IPS-15b (cell line): ENCODE results near the gene NTNG1.
"Not testable (repeated sequence)": the region's sequence is repeated elsewhere in the genome, so short reads cannot be mapped to it uniquely, and the experiment has no call there.

Experiments
- H3K27me3 ChIP-seq: one replicate; pipeline ENCODE4 v1.6.1; 2013; ENCODE audit warnings: low read length; ENCODE audit not compliant: control insufficient read depth, insufficient read depth
- H3K36me3 ChIP-seq: one replicate; pipeline ENCODE4 v1.6.1; 2013; ENCODE audit warnings: low read length; ENCODE audit not compliant: control insufficient read depth, insufficient read depth
- H3K4me1 ChIP-seq: one replicate; pipeline ENCODE4 v1.6.1; 2013; ENCODE audit warnings: mild to moderate bottlenecking, low read length; ENCODE audit not compliant: control insufficient read depth, insufficient read depth
- H3K4me3 ChIP-seq: one replicate; pipeline ENCODE4 v1.5.1; 2013; ENCODE audit warnings: low read depth, low read length
- H3K9ac ChIP-seq: one replicate; pipeline ENCODE4 v1.6.1; 2013; ENCODE audit warnings: low read depth, mild to moderate bottlenecking, low read length
- H3K9me3 ChIP-seq: one replicate; pipeline ENCODE4 v1.6.1; 2013; ENCODE audit warnings: mild to moderate bottlenecking, low read length; ENCODE audit not compliant: control insufficient read depth, insufficient read depth

The NTNG1 gene

DNA sequence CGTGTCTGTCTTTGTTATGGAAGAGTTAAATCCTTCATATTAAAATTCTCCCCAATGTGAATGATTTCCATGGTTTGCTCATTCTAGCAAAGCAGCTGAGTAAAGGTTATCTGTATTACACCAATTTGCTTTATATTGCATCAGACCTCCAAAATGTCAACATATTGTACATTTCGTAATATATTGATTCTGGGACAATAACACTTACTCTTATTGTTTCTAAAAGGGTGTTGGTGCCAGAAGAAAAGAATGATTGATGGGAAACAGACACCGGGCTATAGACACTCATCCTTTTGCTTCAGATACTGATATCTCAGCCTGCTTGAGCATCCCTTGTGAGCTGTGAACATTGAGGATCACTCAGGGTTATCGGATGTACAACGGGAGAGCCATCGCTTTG is 7.0 kb downstream of the NTNG1 start:
- H3K36me3 ChIP-seq = no peaks in the 10 kb centered on the region
- H3K27me3 ChIP-seq = no peaks in the 10 kb centered on the region
- no peaks in the 10 kb centered on the region for H3K9me3 ChIP-seq
- H3K4me3 ChIP-seq = no peak overlapping the region
- peaks cover 4% of the 10 kb centered on the region for H3K4me1 ChIP-seq
- no peak overlapping the region for H3K9ac ChIP-seq

DNA sequence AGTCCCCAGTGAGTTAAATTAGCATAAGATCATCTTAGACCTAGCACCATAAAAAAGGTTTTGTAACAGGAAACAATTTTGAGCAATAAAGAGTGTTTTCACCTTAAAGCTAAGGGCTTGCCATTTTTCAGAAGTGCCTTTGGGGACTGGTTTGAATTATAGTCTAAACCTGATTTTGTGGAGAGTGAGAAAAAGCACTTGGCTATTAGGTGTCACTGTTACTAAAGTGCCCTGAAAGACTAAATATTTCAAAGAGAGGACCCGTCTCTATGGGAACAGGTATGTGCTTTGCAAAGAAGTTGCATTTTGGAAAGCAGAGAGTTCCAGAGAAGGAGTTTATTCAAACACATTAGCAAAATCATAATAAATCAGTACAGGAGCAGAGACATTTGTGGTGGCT is 9.1 kb downstream of the NTNG1 start:
- H3K4me3 ChIP-seq = no peak overlapping the region

DNA sequence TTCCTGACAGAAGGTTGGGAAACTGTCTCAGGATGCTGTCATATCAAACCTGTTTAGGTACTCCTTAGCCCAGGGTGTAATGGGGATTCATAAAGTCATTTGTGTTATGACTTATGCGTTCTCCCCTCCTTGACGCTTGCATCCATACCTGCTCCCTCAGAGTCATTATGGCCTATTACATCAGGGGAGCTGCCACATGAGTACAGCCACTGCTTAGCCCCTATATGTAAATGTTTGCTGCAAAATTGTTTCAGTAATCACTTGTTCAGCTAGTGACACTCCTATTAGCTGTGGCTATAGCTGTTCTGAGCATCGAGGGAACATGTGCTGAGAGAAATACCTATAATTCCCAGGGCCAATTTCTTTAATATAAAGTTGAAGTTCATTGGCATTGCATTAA is 10.5 kb downstream of the NTNG1 start:
- Histone ChIP-seq H3K4me3 (no peak overlapping the region), H3K9ac (no peak overlapping the region), H3K9me3 (no peaks in the 10 kb centered on the region), H3K27me3 (no peaks in the 10 kb centered on the region), H3K4me1 (no peaks in the 10 kb centered on the region), H3K36me3 (no peaks in the 10 kb centered on the region)

More for the DNA sequence above, 9.1 kb downstream of the NTNG1 start:
- no peaks in the 10 kb centered on the region for H3K9me3 ChIP-seq
- no peaks in the 10 kb centered on the region for H3K4me1 ChIP-seq
- H3K9ac ChIP-seq = no peak overlapping the region
- H3K36me3 ChIP-seq = no peaks in the 10 kb centered on the region
- H3K27me3 ChIP-seq = no peaks in the 10 kb centered on the region

DNA sequence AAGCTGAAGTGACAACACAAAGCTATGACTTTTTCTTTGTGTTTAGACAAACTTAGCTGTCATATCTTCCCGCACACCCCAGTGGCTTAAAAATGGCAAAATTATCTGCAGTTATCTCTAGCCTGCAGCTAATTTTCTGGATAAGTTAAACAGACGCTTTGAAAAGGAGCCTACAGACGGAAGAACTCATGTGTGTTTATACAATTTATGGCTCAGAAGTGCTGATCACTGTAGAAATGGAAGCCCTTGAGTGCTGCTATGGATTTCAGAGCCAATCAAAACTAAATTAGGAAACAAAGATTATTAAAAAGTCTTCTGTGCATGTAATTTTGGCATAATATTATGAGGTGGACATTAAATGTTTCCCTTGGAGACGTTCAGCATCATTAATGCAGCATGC is 11.6 kb downstream of the NTNG1 start:
- no peaks in the 10 kb centered on the region for H3K36me3 ChIP-seq
- H3K4me1 ChIP-seq = no peaks in the 10 kb centered on the region
- H3K27me3 ChIP-seq = no peaks in the 10 kb centered on the region
- H3K9me3 ChIP-seq = no peaks in the 10 kb centered on the region
- H3K9ac ChIP-seq = no peak overlapping the region
- H3K4me3 ChIP-seq = no peak overlapping the region

DNA sequence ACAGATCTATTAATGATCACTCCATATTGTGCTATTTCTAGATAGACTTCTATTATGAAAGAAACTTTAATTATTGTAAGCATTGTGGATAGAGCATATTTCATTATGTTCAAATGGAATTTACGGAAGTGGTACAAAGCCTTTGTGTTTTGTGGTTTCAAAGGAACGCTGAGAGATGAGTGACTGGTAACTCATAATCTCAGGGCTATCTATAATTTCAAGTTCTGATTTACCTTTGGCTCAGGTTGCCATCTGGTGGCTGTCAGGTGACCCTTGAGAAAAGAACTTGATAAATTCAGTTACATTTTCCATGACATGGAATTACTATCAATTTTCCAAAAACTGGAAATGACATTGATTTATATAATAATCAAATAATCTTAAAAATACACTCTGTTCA is 12.2 kb downstream of the NTNG1 start:
- H3K36me3 ChIP-seq = no peaks in the 10 kb centered on the region
- H3K4me1 ChIP-seq = no peaks in the 10 kb centered on the region
- no peaks in the 10 kb centered on the region for H3K9me3 ChIP-seq
- H3K27me3 ChIP-seq = no peaks in the 10 kb centered on the region
- no peak overlapping the region for H3K9ac ChIP-seq
- H3K4me3 ChIP-seq = no peak overlapping the region

DNA sequence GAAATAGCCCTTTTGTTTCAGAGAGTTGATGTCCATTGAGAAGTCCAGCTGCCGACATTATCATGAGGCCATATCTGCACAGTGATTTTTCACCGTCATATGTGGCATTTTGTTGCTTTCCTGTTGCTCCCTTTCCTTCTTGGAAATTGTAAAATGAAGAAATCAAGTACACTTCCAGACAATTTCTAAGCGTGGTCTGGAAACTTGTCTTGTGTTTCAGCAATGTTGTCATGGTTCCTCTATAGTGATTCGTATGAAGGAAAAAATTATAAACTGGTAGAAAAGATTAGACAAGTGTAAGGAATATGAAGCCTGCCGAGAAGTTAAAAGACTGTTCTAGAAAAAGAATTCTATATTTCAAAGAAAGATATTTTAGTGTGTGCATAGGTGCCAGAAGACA is 17.7 kb downstream of the NTNG1 start:
- Histone ChIP-seq H3K4me3 (no peak overlapping the region), H3K9ac (no peak overlapping the region), H3K4me1 (no peaks in the 10 kb centered on the region), H3K9me3 (no peaks in the 10 kb centered on the region), H3K27me3 (no peaks in the 10 kb centered on the region), H3K36me3 (no peaks in the 10 kb centered on the region)

DNA sequence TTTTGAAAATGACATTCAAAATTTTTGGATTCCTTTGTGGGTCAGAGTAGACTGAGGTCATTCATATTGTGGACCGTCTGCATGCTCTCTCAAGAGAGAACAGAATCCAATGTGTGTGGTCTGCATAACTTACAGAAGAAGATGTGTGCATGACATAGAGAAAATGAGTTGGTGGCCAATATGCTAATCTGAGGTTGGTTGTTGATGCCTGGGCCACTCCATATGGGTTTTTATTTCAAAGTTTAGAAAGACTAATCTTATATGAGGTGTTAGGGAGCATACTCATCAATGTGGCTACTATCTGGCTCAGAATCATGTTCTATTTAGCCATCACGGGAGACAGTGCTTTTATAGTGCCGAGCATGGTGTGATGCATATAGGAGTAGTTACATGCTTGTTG is 18.2 kb downstream of the NTNG1 start:
- no peak overlapping the region for H3K9ac ChIP-seq
- H3K4me1 ChIP-seq = no peaks in the 10 kb centered on the region
- no peaks in the 10 kb centered on the region for H3K36me3 ChIP-seq

DNA sequence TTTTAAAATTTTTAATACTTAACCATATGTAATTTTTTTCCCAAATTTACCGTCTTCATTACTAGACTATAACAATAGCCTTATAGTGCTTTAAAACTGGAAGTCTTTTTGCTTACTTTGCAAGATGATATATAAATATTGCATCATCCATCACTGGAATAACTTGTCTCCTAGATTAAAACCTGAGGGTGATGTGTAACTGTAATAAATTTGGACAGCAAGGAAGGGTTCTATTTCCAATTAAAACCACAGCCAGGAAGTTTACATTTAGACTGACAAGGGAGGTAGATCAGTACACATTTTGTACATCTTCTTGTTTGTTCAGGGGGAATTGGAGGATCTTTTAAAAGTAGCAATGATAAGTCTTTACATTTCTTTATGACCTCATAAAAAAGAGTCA is 21.9 kb downstream of the NTNG1 start:
- Histone ChIP-seq H3K9me3 (peaks cover 2% of the 10 kb centered on the region), H3K27me3 (no peaks in the 10 kb centered on the region), H3K9ac (no peak overlapping the region), H3K4me1 (no peaks in the 10 kb centered on the region), H3K4me3 (no peak overlapping the region), H3K36me3 (no peaks in the 10 kb centered on the region)

More for the DNA sequence above, 18.2 kb downstream of the NTNG1 start:
- Histone ChIP-seq H3K27me3 (no peaks in the 10 kb centered on the region), H3K4me3 (no peak overlapping the region), H3K9me3 (no peaks in the 10 kb centered on the region)

DNA sequence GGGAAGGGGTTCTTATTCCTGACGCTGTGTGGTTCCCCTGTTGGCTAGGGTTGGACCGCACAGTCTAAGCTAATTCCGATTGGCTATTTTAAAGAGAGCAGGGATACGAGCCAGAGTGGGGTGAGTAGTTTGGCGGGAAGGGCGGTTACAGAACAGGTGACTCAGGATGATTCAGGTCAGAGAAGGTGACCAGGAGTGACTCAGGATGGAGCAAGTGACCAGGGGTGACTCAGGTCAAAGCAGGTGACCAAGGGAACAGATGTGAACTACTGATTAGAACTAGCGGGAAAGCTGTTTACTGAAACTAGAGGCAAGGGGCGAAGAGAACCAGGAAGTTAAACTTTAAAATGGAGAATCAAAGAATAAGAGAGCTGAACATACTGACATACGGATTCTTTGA is 24.1 kb downstream of the NTNG1 start:
- H3K4me3 ChIP-seq, H3K36me3 ChIP-seq, H3K27me3 ChIP-seq, H3K4me1 ChIP-seq, H3K9ac ChIP-seq, H3K9me3 ChIP-seq: not testable (repeated sequence)

DNA sequence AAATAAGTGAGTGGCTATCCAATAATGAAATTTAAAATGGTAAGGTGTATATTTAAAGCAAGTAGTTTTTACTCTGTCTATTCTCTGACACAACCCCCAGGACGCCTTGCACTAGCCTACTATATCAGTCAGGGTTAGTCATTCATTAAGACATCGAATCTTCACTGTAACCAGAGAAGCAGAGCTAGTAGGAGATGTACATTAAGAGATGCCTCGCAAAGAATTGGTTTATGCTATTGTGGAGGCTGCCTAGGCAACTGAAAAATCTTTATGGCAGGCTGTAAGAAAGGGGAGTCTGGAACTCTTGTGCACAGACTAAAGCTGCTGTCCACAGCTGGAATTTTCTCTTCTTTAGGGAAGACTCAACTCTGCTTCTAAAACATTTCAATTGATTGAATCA is 28.8 kb downstream of the NTNG1 start:
- Histone ChIP-seq H3K36me3 (no peaks in the 10 kb centered on the region), H3K9ac (no peak overlapping the region), H3K27me3 (no peaks in the 10 kb centered on the region), H3K4me3 (no peak overlapping the region), H3K4me1 (peaks cover 3% of the 10 kb centered on the region), H3K9me3 (peaks cover 2% of the 10 kb centered on the region)

DNA sequence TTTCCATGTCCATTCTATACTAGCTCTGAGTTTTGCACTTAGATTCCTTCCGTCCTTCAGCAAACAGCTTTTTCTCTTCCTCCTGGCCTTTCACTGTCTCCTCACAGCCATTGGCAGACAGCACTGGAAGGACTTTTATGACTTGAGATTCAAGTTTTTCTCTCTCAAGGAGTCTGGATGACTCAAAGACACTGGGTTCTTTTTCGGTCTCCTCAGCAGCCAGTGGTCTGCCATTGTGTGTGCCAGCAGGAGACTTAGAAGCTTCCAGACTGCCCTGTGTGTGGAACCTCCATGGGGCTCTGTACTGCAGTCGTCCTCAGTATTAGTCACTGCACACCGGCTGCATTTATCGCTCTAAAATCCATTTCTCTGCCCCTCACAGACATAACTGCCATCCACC is 30.5 kb downstream of the NTNG1 start:
- H3K36me3 ChIP-seq = no peaks in the 10 kb centered on the region
- H3K4me3 ChIP-seq = no peak overlapping the region
- H3K4me1 ChIP-seq = peaks cover 13% of the 10 kb centered on the region
- no peak overlapping the region for H3K9ac ChIP-seq
- H3K27me3 ChIP-seq = no peaks in the 10 kb centered on the region
- H3K9me3 ChIP-seq = no peaks in the 10 kb centered on the region

DNA sequence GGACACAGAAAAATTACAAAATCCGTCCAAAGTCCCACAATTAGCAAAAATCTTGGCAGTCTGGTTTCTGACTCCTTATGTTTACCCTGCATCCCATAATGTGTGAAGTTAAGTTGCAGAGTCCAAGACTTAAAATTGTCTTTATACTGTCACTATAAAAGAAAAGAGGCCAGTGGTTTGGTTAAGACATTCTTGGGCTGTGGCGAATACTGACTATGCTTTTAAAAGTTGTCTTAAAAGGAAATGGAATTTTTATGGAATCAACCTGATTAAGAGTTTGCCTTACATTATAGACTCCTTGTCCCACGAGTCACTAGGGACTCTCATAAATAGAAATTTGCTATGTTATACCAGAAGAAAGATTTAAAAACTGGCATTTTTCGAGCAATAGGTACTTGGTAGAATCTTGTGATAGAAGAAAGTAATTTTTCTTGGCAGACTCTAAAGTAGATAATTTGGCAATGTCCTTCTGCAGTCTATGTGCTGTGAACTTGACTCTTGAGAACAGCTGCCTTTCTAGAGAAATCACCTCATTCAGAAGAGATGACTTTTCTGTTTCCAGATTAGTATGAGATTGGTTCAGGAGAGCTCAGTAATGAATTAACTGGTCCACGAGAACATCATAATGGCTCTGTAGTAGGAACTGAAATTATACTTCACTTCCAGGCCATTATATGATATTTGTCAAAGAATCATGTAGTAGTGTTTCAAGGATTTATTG is 31.8 kb downstream of the NTNG1 start:
- Histone ChIP-seq H3K36me3 (no peaks in the 10 kb centered on the region), H3K9ac (no peak overlapping the region), H3K4me1 (peaks cover 14% of the 10 kb centered on the region), H3K27me3 (no peaks in the 10 kb centered on the region), H3K9me3 (no peaks in the 10 kb centered on the region), H3K4me3 (no peak overlapping the region)
